Measurements from ENCODE around the gene CCDC148. TPM values are rescaled to one million over a fixed set of nuclear protein-coding genes. Genes with fewer than 3 reads are reported as not detected.
"Not testable (repeated sequence)": the region's sequence is repeated elsewhere in the genome, so short reads cannot be mapped to it uniquely, and the experiment has no call there.

Gene CCDC148
- total RNA-seq, 1 donor from 2014 or later = 0.30 TPM

DNA sequence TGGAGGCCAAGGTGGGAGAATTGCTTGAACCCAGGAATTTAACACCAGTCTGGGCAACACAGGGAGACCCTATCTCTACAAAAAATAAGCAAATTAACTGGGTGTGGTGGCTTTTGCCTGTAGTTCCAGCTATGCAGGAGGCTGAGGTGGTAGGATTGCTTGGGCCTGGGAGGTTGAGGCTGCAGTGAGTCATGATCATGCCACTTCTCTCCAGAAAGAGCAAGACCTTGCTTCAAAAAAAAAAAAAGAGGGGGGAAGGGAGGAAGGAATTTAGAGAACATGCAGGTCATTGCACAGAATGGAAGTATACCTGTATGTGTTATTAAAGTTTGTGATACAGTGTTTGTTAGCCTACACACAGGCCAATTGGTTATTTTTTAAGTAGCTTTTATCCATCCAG, 26.0 kb upstream of the CCDC148 start:
- intact Hi-C loops (cut with micrococcal nuclease) = no loop called here
- H3K4me1 ChIP-seq = peaks cover 48% of the 10 kb centered on the region

DNA sequence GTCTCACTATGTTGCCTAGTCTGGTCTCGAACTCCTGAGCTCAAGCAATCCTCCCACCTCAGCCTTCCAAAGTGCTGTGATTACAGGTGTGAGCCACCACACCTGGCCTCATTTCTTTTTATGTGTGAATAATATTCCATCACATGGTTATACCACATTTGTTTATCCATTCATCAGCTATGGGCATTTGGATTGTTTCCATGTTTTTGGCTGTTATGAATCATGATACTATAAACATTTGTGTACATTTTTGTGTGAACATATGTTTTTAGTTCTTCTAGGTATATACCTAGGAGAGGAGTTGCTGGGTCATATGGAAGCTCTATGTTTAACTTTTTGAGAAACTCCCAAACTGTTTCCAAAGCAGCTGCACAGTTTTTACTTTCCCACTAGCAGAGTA, 24.6 kb upstream of the CCDC148 start:
- Histone ChIP-seq H3K4me3 (no peak overlapping the region), H3K27me3 (ENCODE audit: low read depth) (no peaks in the 10 kb centered on the region), H3K9me3 (replicated peaks) (no peaks in the 10 kb centered on the region), H3K27ac (replicated peaks) (no peak overlapping the region), H3K36me3 (no peaks in the 10 kb centered on the region), H3K4me1 (peaks cover 48% of the 10 kb centered on the region)
- no peak for DNase-seq
- TF ChIP-seq, protein P1, sequence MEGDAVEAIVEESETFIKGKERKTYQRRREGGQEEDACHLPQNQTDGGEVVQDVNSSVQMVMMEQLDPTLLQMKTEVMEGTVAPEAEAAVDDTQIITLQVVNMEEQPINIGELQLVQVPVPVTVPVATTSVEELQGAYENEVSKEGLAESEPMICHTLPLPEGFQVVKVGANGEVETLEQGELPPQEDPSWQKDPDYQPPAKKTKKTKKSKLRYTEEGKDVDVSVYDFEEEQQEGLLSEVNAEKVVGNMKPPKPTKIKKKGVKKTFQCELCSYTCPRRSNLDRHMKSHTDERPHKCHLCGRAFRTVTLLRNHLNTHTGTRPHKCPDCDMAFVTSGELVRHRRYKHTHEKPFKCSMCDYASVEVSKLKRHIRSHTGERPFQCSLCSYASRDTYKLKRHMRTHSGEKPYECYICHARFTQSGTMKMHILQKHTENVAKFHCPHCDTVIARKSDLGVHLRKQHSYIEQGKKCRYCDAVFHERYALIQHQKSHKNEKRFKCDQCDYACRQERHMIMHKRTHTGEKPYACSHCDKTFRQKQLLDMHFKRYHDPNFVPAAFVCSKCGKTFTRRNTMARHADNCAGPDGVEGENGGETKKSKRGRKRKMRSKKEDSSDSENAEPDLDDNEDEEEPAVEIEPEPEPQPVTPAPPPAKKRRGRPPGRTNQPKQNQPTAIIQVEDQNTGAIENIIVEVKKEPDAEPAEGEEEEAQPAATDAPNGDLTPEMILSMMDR (IDR thresholded peaks at IDR 0.05; ENCODE audit: borderline replicate concordance) = no peak
- intact Hi-C loops (cut with micrococcal nuclease) = no loop called here

More for the DNA sequence above, 26.0 kb upstream of the CCDC148 start:
- Histone ChIP-seq H3K27me3 (ENCODE audit: low read depth) (no peaks in the 10 kb centered on the region), H3K27ac (replicated peaks) (no peak overlapping the region), H3K9me3 (replicated peaks) (no peaks in the 10 kb centered on the region), H3K4me3 (no peak overlapping the region), H3K36me3 (no peaks in the 10 kb centered on the region)
- TF ChIP-seq, protein P1 (IDR thresholded peaks at IDR 0.05; ENCODE audit: borderline replicate concordance) = no peak
- DNase-seq = no peak

DNA sequence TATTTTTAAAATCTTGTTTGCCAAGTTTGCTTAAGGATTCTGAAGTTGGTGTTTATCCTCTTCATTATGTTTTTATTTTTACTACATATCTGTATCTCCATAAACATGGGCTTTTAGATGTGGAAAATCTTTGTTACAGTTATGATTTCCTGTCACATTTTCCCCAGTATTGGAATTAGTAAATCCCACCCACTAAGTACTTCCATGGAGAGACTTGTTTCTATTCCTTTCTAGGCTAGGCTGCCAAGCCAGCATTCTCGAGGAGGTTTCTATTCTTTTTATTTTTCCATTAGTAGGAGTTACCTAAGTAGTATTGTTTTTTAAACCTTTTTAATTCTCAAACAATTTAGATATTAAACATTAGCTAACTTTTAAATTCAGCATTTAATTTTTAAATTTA, 22.3 kb upstream of the CCDC148 start:
- Histone ChIP-seq H3K36me3 (no peaks in the 10 kb centered on the region), H3K27ac (replicated peaks) (peak overlapping the region; percentile 38), H3K4me1 (peaks cover 46% of the 10 kb centered on the region), H3K4me3 (no peak overlapping the region), H3K9me3 (replicated peaks) (no peaks in the 10 kb centered on the region), H3K27me3 (ENCODE audit: low read depth) (no peaks in the 10 kb centered on the region)
- DNase-seq = no peak
- intact Hi-C loops (cut with micrococcal nuclease) = no loop called here
- TF ChIP-seq, protein P1 (IDR thresholded peaks at IDR 0.05; ENCODE audit: borderline replicate concordance) = no peak

DNA sequence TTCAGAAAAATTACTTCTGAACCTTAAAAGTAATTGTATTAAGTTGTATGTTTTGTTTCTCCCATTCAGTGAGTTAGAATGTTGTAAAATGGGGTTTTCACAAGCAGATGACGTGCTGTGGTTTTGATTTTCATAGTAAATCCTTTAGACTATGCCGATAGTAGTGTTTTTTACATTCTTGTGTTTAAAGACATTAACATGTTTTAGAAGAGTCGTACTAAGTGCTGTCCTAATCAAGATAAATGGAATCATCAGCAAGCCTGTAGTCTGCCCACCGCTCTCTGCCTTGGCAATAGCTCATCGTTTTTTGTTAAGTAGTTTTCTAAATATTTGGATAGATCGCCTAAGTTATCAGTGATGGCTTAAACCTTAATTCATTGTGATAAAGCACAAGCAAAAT, 21.7 kb upstream of the CCDC148 start:
- peak overlapping the region; percentile 38 for H3K27ac ChIP-seq (replicated peaks)
- intact Hi-C loops (cut with micrococcal nuclease) = no loop called here
- peaks cover 2% of the 10 kb centered on the region for H3K9me3 ChIP-seq (replicated peaks)
- no peak overlapping the region for H3K4me3 ChIP-seq
- H3K36me3 ChIP-seq = no peaks in the 10 kb centered on the region
- DNase-seq = no peak
- TF ChIP-seq, protein P1 (IDR thresholded peaks at IDR 0.05; ENCODE audit: borderline replicate concordance) = no peak
- peaks cover 46% of the 10 kb centered on the region for H3K4me1 ChIP-seq
- H3K27me3 ChIP-seq (ENCODE audit: low read depth) = no peaks in the 10 kb centered on the region

DNA sequence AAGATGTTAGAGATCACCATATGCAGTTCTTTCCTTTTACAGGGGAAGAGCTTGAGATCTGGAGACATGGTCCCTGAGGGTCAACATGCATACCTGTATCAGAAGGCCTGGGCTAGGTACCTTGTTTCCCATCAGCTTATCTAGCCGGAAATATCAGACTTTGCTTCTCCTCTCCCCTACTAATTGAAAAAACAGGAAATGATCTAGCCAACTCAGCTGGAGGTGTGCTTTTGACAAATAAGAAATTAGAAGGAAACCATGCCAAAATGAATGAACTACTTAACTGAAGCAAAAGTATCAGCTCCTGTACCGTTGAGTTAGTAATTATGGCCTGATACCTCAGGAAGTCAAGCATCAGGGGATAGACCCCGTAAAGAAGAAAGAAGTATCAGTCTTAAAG, 20.6 kb upstream of the CCDC148 start:
- DNase-seq = no peak
- H3K4me1 ChIP-seq = peaks cover 46% of the 10 kb centered on the region
- H3K27me3 ChIP-seq (ENCODE audit: low read depth) = no peaks in the 10 kb centered on the region
- intact Hi-C loops (cut with micrococcal nuclease) = no loop called here
- H3K4me3 ChIP-seq = no peak overlapping the region
- H3K36me3 ChIP-seq = peaks cover 5% of the 10 kb centered on the region
- peaks cover 7% of the 10 kb centered on the region for H3K9me3 ChIP-seq (replicated peaks)
- TF ChIP-seq, protein P1 (IDR thresholded peaks at IDR 0.05; ENCODE audit: borderline replicate concordance) = no peak
- peak overlapping the region; percentile 38 for H3K27ac ChIP-seq (replicated peaks)

DNA sequence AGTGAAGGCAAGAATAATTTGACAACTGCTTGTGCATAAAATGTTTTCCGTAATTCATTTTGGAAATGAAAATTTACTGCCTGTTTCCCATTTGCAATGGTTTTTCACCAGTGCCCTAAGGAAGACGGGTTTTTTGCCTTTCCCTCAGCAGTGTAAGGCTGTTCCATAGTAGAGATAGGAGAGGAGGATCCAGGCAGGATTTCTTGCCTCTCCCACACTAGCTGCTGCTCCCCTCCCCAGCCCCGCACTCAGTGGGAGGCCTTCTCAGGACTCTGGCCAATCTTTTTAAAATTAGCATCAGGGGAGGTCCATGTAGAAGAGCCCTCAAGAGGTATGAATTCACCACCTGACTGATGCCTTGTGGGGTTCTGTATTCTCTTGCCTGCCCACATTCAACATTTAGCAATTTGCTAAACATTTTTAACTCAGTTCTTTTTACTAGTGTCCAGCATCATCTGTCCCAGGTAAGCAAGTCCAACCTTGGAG, 18.0 kb upstream of the CCDC148 start:
- peaks cover 46% of the 10 kb centered on the region for H3K4me1 ChIP-seq
- DNase-seq; H3K4me3 ChIP-seq; intact Hi-C loops (cut with micrococcal nuclease); H3K27me3 ChIP-seq (ENCODE audit: low read depth); H3K27ac ChIP-seq (replicated peaks); H3K9me3 ChIP-seq (replicated peaks): not testable (repeated sequence)
- H3K36me3 ChIP-seq = peaks cover 19% of the 10 kb centered on the region

All from left ventricle myocardium inferior (tissue), 1 donor.